GM18508 (cell line): ENCODE measurements around the gene UMODL1.

Experiments used
- ATAC-seq: cut with Tn5 transposase; IDR thresholded peaks from one replicate; pipeline ENCODE4 v1.9.1; 2021; ENCODE audit warnings: moderate number of reproducible peaks; ENCODE audit not compliant: insufficient read depth, unreplicated experiment

Gene UMODL1, protein sequence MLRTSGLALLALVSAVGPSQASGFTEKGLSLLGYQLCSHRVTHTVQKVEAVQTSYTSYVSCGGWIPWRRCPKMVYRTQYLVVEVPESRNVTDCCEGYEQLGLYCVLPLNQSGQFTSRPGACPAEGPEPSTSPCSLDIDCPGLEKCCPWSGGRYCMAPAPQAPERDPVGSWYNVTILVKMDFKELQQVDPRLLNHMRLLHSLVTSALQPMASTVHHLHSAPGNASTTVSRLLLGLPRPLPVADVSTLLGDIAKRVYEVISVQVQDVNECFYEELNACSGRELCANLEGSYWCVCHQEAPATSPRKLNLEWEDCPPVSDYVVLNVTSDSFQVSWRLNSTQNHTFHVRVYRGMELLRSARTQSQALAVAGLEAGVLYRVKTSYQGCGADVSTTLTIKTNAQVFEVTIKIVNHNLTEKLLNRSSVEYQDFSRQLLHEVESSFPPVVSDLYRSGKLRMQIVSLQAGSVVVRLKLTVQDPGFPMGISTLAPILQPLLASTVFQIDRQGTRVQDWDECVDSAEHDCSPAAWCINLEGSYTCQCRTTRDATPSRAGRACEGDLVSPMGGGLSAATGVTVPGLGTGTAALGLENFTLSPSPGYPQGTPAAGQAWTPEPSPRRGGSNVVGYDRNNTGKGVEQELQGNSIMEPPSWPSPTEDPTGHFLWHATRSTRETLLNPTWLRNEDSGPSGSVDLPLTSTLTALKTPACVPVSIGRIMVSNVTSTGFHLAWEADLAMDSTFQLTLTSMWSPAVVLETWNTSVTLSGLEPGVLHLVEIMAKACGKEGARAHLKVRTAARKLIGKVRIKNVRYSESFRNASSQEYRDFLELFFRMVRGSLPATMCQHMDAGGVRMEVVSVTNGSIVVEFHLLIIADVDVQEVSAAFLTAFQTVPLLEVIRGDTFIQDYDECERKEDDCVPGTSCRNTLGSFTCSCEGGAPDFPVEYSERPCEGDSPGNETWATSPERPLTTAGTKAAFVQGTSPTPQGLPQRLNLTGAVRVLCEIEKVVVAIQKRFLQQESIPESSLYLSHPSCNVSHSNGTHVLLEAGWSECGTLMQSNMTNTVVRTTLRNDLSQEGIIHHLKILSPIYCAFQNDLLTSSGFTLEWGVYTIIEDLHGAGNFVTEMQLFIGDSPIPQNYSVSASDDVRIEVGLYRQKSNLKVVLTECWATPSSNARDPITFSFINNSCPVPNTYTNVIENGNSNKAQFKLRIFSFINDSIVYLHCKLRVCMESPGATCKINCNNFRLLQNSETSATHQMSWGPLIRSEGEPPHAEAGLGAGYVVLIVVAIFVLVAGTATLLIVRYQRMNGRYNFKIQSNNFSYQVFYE

DNA sequence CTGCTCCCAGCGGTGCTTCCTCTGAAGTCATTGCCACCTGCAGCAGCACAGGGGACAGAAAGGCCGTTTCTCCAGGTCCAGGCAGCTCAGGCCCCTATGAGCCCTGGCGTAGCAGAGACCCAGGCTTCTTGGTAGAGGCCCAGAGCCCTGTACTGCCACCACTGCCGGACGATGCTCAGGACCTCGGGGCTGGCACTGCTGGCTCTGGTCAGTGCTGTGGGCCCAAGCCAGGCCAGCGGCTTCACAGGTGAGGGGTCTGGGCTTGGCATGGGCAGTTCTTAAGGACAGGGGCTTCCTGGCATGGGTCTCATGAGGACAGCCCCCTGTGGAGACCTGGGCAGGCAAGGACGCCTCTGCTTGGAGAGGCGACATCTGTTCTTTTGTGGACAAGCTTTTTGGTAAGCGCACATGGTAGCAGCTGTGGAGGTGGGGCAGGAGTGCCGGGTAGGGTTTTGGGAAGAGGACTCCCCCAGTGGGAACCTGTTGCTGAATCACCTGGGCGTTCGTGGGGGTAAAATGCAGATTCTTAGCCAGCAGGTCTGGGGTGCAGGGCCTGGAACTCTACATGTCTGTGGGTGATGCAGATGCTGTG, at the start of gene UMODL1:
Gene UMODL1 (plus strand): TSS at position 172 of the 592 bp plus-strand sequence. CDS start 0 bp downstream, at position 172.
- ATAC-seq = no peak

DNA sequence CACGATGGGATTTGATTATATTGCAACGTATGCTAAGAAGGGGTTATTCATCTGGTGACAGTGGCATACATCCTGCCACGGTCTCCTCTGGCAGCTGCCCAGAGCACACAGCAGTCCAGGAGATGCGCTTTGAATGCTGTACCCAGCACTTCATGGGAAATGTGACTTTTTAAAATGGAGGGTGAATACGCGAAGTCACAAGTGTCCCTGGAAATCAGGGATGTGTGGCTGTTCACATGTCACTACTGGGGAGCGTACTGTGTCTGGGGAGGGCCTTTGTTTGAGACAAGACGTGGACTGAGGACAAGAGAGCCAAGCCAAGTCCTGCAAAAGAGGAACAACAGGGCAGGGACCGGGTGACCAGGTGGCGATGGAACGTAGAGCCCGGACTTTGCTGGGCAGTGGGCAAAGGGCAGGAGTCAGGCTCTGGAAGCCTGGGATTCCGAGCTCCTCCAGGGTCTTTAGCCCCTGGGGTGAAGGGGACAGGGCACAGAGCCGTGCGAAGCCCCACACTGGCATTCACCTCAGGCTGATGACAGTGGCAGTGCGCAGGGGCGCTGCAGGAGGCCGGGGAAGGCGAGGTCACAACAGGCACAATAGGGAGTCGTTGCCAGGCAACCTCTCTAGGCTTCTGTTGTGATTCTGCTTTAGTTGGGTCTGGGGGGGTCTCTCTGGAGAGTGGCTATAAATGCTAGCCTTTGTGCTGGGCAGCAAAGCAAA, 49.6 kb upstream of the UMODL1 start:
- ATAC-seq = no peak

DNA sequence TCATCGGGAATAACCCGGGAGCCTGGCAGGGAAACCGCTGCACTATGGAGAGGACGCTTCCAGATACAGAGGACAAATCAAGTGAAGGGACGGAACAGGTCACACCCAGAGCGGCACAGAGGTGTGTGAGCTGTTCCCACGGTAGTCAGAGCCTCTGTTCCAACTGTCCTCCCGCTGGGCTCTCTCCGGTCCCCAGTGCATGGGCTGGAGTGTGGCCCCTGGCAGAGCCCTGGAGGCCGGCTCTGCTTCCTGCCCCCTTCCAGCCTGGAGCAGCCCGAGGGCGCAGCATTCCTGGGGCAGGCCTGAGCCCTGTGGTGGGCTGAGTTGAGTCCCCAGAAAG, 49.1 kb upstream of the UMODL1 start:
- ATAC-seq = no peak

DNA sequence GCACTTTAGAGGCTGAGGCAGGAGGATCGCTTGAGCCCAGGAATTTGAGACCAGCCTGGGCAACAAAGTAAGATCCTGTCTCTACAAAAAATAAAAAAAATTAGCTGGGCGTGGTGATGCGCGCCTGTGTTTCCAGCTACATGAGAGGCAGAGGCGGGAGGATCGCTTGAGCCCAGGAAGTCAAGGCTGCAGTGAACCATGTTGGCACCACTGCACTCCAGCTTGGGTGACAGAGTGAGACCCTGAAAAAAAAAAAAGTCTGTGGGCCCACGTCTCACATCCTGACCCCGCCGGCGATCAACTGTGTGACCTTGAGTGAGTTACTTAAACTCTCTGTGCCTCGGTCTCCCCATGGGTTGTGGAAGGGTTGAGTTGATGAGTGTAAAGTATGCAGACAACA, 48.2 kb upstream of the UMODL1 start:
- no peak for ATAC-seq

DNA sequence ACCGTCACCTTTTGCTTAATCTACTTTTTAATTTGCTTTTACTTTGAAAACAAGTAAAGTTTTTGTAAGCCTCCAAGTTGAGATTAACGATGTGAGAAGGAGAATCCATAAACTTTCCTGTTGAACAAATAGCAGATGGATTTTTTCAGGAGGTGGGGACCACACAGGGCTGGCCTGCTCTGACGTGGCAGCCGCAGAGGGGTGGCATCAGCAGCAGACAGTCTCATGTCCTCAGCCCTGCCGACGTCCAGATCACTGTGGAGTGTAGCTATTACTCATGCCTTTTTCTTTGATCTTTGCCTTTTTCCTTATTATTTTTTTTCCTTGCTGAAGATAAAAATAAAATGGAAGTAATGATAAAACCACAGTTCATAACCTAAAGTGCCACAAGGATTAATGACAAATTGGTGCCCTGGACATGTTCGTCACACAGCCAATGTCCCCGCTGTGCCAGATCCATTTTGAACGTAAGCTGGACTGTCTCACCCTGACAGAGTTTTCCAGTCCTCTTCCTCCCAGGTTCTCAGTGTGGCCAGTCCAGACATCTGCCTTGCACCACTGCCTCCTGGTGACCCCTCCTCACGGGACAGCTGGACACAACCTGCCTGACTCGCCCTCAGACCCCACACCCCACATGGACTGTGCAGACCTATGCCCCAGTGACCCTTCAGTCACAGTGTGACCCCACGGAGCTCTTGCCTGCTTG, 45.6 kb upstream of the UMODL1 start:
- ATAC-seq = no peak

DNA sequence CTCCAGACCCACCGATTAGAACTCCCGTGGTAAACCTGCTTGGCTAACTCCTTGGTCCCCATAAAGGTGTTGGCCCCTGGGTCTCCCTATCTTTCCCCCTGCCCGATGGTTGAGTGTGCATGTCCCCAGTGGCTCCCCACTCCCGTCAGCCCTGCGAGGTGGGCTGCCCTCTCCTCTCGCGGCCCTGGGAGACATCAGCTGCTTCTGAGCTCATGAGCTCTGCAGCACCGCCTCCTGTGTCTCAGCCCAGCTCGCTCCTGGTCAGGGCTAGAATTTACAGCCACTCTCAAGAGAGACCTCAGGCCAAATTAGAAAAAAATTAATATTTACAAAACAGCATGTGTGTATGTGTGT, 45.1 kb upstream of the UMODL1 start:
- no peak for ATAC-seq

DNA sequence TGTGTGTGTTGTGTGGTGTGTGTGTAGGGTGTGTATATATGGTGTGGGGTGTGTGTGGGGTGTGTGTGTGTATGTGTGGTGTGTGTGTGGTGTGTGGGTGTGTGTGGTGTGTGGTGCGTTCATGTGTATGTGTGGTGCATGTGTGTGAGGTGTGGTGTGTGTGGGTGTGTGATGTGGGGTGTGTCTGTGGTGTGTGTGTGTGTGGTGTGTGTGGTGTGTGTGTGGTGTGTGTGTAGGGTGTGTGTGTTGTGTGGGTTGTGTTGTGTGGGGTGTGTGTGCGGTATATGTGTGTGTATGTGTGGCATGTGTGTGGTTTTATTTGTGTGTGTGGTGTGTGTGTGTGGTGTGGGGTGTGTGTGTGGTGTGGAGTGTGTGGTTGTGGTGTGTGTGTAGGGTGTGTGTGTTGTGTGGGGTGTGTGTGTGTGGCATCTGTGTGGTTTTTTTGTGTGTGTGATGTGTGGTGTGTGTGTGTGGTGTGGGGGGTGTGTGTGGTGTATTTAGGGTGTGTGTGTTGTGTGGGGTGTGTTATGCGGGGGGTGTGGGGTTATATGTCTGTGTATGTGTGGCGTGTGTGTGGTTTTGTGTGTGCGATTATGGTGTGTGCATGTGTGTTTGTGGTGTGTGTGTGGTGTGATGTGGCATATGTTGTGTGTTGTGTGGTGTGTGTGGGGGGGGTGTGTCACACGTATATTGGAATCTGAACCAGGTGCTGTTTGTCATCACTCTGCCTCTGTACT, 43.9 kb upstream of the UMODL1 start:
- ATAC-seq = no peak

DNA sequence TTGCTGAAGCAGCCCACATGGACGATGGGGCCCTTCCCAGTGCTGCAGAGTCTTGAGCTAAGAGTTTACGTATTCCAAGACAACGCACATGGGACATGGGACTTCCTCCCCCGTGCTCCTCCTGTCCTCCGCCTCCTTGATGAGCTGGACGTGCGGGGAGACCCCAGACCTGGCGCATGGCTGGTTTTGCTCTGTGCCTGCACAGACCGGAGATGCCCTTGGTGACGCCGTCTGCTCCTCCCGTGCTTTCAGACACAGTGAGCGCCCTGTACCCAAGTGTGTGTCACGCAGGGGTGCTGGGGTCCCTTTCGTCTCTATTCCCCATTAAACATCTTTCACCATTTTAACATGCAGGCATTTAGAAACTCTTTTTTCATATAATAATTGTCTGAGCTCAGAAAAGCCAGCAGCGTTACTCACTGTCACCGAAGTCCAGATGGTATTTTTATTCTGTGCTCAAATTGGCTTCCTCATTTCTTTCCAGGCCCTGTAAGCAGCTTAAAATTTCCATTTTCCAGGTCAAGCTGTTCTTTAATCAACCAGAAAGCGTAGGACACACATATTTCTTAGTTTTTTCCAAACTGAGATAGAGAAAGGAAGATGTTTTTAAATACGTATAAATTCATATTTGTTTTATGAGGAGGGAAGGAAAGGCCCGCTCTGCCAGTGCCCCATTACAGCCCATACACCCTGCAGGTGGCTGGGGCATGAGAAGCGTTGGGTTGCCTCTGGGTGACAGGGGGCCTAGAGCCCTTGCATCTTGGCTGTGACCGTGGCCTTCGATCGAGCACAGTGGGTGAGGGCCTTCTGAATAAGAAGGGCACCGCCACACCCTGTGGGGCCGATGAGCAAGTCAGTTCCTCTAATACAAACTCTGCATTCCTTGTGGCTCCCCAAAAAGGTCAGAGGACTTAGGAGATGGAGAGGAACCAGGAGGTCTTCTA, 43.0 kb upstream of the UMODL1 start:
- no peak for ATAC-seq

DNA sequence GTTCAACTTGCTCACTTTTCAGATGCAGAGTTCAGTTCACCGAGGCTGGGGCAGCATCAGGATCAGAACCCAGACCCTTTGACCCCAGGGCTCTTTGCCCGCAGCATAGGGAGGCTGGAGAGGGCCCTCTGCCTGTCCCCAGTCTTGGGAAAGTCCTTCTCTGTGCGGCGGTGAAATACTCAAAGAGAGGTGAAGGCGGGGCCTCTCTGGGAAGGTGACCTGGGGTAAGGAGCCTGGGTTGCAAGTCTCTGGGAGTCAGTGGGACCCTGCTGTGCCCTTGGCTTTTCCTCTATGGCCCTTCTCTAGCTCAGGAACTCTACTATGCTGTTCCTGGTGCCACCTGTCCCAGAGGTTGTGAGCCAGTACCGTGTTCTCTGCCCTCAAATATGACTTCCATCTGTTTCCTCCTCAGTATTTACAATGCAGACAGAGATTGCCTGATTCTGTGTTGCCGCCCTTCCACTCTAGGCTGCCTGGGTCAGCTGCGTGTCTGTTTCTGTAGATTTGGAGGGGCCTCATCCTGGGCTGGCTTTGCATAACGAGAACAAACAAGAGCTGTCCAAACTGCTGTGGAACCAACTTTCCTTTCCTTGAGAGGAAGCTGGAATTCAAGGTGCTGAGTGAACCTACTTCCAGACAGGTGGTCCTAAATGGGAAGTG, 42.2 kb upstream of the UMODL1 start:
- no peak for ATAC-seq

DNA sequence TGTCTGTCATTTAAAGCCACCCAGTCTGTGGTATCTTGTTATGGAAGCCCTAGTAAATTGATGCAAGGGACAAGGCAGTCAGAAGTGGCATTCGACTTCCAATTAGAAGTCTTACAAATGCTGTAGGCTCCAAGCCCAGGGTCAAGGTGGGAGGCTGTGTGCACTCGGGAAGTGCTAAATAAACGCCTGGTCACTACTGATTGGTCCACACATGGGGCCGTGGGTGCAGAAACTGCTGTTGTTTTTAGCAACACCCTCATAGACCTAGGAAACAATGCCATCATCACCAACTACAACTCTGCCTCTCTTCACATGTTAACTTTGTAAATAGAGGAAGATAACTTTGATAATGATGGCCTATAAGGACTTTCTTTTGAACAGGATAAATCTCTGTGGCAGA, 40.8 kb upstream of the UMODL1 start:
- no peak for ATAC-seq

DNA sequence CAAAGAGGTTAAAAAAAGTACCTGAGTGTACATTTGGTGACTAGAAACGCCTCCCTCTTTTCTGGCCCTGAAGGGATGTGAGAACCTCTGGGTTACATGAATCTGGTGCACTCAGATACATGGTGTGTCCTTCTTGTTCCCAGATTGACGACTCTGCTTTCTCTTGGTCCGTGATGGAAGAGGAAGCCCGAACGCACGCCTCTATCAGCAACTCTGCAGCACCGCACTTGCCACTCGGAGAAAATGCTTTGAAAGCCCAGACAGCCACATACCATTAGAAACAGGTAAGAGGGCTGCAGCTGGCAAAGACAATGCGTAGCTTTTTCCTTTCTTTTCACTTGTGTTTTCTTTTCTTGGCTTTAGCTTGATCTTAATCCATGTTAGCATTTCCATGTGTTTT, 39.9 kb upstream of the UMODL1 start:
- no peak for ATAC-seq

DNA sequence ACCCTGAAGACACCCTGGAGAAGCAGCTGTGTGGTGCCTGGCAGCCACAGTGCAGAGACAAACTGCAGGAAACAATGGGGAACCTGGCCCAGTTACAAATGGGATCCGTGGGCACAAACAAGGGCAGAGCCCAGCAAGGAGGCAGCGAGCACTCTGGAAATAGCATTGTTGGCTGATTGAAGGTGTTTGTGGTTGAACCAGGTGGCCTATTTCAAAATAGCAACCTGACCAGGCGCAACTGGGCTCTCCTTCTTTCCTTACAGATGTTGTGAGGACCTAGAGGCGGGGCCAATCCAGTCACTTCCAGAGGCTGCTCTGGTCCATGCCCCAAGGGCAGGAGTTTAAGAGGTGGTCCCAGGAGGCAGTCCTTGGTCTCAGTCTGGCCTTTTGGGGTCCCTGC, 39.3 kb upstream of the UMODL1 start:
- no peak for ATAC-seq

DNA sequence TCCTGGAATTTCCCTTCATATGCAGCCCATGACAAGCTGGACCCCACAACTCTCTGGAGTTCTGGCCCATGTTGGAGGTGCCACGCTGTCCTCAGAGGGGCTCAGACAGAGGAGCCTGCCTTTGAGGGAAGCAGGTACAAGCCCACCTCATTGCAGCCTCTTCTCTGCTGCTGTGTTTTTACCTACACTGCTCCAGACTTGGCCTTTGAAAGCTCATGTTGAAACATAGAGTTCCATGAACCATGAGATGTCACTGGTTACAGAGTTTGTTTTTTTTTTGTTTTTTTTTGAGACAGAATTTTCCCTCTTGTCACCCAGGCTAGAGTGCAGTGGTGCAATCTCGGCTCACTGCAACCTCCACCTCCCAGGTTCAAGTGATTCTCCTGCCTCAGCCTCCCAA, 38.9 kb upstream of the UMODL1 start:
- no peak for ATAC-seq

DNA sequence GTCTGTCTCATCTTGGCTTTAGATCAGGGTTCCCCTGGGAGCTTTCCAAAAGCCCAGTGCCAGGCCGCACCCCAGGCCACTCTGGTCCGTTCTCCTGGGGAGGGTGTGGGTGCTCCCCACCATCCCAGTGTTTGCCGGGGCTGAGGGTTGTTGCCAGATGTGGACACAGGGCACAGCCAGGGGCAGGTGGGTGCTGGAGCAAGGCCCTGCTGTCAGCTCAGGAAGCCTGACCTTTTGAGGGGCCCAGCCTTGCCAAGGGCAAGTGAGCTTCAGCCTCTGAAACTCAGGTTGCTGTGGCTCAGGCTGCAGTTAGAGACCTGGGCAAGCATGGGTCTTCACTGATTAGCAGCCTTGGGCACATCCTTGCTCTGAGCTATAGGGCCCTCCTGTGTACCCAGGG, 38.1 kb upstream of the UMODL1 start:
- ATAC-seq = no peak

DNA sequence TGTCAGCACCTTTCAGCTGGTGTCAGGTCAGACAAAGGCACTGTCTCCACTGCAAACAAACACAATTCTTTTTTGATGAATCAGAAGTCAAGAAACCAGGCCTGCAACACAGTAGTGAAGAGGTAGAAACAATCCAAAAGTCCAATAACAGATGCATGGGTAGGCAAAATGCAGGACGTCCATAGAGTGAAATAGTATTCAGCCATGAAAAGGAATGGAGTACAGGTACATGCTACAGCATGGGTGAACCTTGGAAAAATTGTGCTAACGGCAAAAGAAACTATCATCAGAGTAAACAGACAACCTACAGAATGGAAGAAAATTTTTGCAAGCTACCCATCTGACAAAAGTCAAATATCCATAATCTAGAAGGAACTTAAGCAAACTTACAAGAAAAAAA, 34.8 kb upstream of the UMODL1 start:
- no peak for ATAC-seq

DNA sequence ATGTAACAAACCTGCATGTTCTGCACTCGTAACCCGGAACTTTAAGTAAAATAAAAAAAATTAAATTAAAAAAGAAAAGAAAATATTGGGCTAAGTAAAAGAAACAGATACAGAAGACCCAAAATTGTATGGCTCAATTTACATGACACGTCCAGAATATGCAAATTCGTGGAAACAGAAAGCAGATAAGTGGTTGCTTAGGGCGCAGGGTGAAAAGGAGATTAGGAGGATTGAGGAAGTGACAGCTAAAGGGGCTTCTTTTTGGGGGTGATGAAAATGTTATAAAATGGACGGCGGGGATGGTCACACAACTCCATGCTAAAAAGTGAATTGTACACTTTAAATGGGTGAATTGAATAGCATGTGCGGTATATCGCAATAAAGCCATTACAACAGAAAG, 33.6 kb upstream of the UMODL1 start:
- ATAC-seq = no peak

DNA sequence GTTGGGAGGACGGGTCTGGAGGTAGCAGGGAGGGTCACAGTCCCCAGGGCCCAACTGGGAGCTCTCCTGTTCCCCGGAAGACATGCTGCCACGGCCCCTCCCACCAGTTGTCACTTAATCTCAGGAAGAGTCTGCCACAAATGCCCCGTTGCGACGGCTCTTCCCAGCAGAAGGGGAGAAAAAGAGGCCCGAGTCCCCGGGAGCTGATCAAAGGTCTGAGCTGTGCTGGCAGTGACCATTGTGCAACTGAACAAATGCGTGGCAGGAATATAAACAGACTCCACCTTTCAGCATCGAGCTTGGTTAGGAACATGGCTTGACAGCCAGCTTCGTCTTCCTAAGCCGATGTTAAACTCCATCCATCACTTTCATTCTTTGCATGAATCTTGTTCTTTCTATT, 33.2 kb upstream of the UMODL1 start:
- no peak for ATAC-seq
